Gastrocnemius medialis (tissue), 4 donors: ENCODE results near the gene FOXO6. TPM values are rescaled to one million over a fixed set of nuclear protein-coding genes. Genes with fewer than 3 reads are reported as not detected.

Source experiments
- ATAC-seq, 2 donors: fragments of 150-250 bp; one replicate each; pipeline ENCODE4 v1.9.1; 2016
- DNase-seq, 2 donors: peaks; one replicate each; pipeline ENCODE4 v3.0.0-alpha.2; 2019
- H3K27ac ChIP-seq, 4 donors: fragments of 200-600 bp; sonication (generic); 1 replicate in 1 of 4; 2 replicates in 3 of 4; pipeline ENCODE4 v1.5.1; 2016 to 2018; ENCODE audit warnings: mild to moderate bottlenecking in 2 of 4, moderate library complexity in 1 of 4
- H3K27me3 ChIP-seq, 3 donors: fragments of 200-600 bp; sonication (generic) in 2 of 3; 1 replicate in 1 of 3; 2 replicates in 2 of 3; pipeline versions ENCODE4 v1.5.1 to v1.6.0; 2016 to 2019; ENCODE audit warnings: mild to moderate bottlenecking in 1 of 3, moderate library complexity in 1 of 3
- H3K36me3 ChIP-seq, 2 donors: fragments of 200-600 bp; sonication (generic) in 1 of 2; one replicate each; pipeline ENCODE4 v1.5.1; 2017 to 2018
- H3K4me1 ChIP-seq, 2 donors: fragments of 200-600 bp; sonication (generic) in 1 of 2; one replicate each; pipeline ENCODE4 v1.5.1; 2016 to 2017; ENCODE audit warnings: mild to moderate bottlenecking in 2 of 2
- H3K4me3 ChIP-seq, 4 donors: fragments of 200-600 bp; sonication (generic) in 3 of 4; 1 replicate in 1 of 4; 2 replicates in 3 of 4; pipeline ENCODE4 v1.5.1; 2016 to 2019; ENCODE audit warnings: mild to moderate bottlenecking in 2 of 4
- H3K9me3 ChIP-seq, 3 donors: fragments of 200-600 bp; sonication (generic) in 2 of 3; 1 replicate in 1 of 3; 2 replicates in 2 of 3; pipeline ENCODE4 v1.5.1; 2016 to 2019
- CTCF ChIP-seq, 5 experiments: fragments of 450-650 bp in 3 of 5; fragments of 200-600 bp in 2 of 5; sonication (generic) in 2 of 5; IDR thresholded peaks in 4 of 5; conservative IDR thresholded peaks in 1 of 5; 1 replicate in 4 of 5; 2 replicates in 1 of 5; pipeline ENCODE4 v1.5.1; 2016 to 2019; ENCODE audit warnings: antibody characterized with exemption in 5 of 5, mild to moderate bottlenecking in 3 of 5, moderate library complexity in 3 of 5
- POLR2A ChIP-seq, 2 donors: fragments of 450-650 bp; IDR thresholded peaks; one replicate each; pipeline ENCODE4 v1.6.1; 2017; ENCODE audit warnings: antibody characterized with exemption in 2 of 2, mild to moderate bottlenecking in 2 of 2, moderate library complexity in 2 of 2
- in situ Hi-C, 4 donors: fragments of 200-750 bp; cut with MboI; loops; one replicate each; pipeline versions ENCODE4 v1.15.0 to v1.8.0; 2017; ENCODE audit warnings: low sequenced_read_pairs in 4 of 4
- intact Hi-C: fragments of 100-400 bp; cut with DNase I; formaldehyde crosslinking; loops from one replicate; pipeline ENCODE4 v1.15.1; 2023; ENCODE audit warnings: low total_unique reads
- total RNA-seq, 4 donors: library from RNA; depleted of rRNA; stranded (reverse); fragments of >200 nt; gene quantifications; one replicate each; pipeline versions ENCODE4 v1.1.0 to v1.2.3, GENCODE V29; 2016

The FOXO6 gene
- total RNA-seq, 4 donors from 2014 or later, result 0.20 to 3.9 (median 0.94) TPM

GRCh38 chr1:41364442-41365319, 3.4 kb downstream of the FOXO6 start:
- DNase-seq (no peak), ATAC-seq (no peak)
- H3K4me1 ChIP-seq, result peaks cover 17 to 34% of the 10 kb centered on the region in 2 donors
- intact Hi-C loops, result no loop called here
- TF ChIP-seq POLR2A (IDR thresholded peaks at IDR 0.05) (no peak), CTCF (IDR thresholded peaks at IDR 0.05 in 4 of 5, conservative IDR thresholded peaks at IDR 0.05 in 1 of 5) (no peak)
- H3K36me3 ChIP-seq, result no peaks in the 10 kb centered on the region
- peak overlapping the region in 2 of 4 donors; percentile 45 to 59 for H3K27ac ChIP-seq
- no peaks in the 10 kb centered on the region for H3K9me3 ChIP-seq
- no peaks in the 10 kb centered on the region for H3K27me3 ChIP-seq
- H3K4me3 ChIP-seq, result no peak overlapping the region
- in situ Hi-C loops, result loop anchor here in 3 of 4 donors (5.0 to 10.0 kb wide), 2 partner anchors 48 to 50 kb away; no protein-coding TSS in a partner anchor

- Histone ChIP-seq H3K27me3 (no peaks in the 10 kb centered on the region), H3K36me3 (no peaks in the 10 kb centered on the region), H3K4me1 (peaks cover 17 to 29% of the 10 kb centered on the region in 2 donors), H3K9me3 (no peaks in the 10 kb centered on the region), H3K27ac (peak overlapping the region in 2 of 4 donors; percentile 59 to 64), H3K4me3 (no peak overlapping the region)
- ATAC-seq, result no peak
- no peak for TF ChIP-seq POLR2A (IDR thresholded peaks at IDR 0.05)
- TF ChIP-seq CTCF (IDR thresholded peaks at IDR 0.05 in 4 of 5, conservative IDR thresholded peaks at IDR 0.05 in 1 of 5), result no peak
- intact Hi-C loops, result no loop called here
- no peak for DNase-seq
- in situ Hi-C loops, result loop anchor here in 3 of 4 donors (5.0 to 10.0 kb wide), 2 partner anchors 47 to 50 kb away; no protein-coding TSS in a partner anchor
Observed at GRCh38 chr1:41365320-41365633, 4.0 kb downstream of the FOXO6 start.

GRCh38 chr1:41365772-41366454, 4.7 kb downstream of the FOXO6 start:
- intact Hi-C loops, result loop anchor here (2.0 kb wide), 1 partner anchor 67 kb away; no protein-coding TSS in a partner anchor
- H3K27me3 ChIP-seq, result no peaks in the 10 kb centered on the region
- TF ChIP-seq POLR2A (IDR thresholded peaks at IDR 0.05), result no peak
- TF ChIP-seq CTCF (IDR thresholded peaks at IDR 0.05 in 4 of 5, conservative IDR thresholded peaks at IDR 0.05 in 1 of 5), result no peak
- H3K4me3 ChIP-seq, result peak overlapping the region; percentile 47 to 62 (median 58)
- in situ Hi-C loops, result loop anchor here in 3 of 4 donors (5.0 to 10.0 kb wide), 2 partner anchors 46 to 49 kb away; no protein-coding TSS in a partner anchor
- no peaks in the 10 kb centered on the region for H3K36me3 ChIP-seq
- no peak for ATAC-seq
- no peaks in the 10 kb centered on the region for H3K9me3 ChIP-seq
- peak overlapping the region; percentile 36 to 64 (median 50) for H3K27ac ChIP-seq
- no peak for DNase-seq
- H3K4me1 ChIP-seq, result peaks cover 18 to 29% of the 10 kb centered on the region in 2 donors

- intact Hi-C loops, result loop anchor here (2.0 kb wide), 1 partner anchor 66 kb away; no protein-coding TSS in a partner anchor
- TF ChIP-seq CTCF (IDR thresholded peaks at IDR 0.05 in 4 of 5, conservative IDR thresholded peaks at IDR 0.05 in 1 of 5) (no peak), POLR2A (IDR thresholded peaks at IDR 0.05) (no peak)
- peak overlapping the region; percentile 47 to 62 (median 58) for H3K4me3 ChIP-seq
- H3K27ac ChIP-seq, result peak overlapping the region; percentile 36 to 64 (median 50)
- no peaks in the 10 kb centered on the region for H3K9me3 ChIP-seq
- in situ Hi-C loops, result loop anchor here in 3 of 4 donors (5.0 to 10.0 kb wide), 2 partner anchors 46 to 48 kb away; no protein-coding TSS in a partner anchor
- H3K36me3 ChIP-seq, result no peaks in the 10 kb centered on the region
- H3K27me3 ChIP-seq, result no peaks in the 10 kb centered on the region
- no peak for ATAC-seq
- H3K4me1 ChIP-seq, result peaks cover 23 to 37% of the 10 kb centered on the region in 2 donors
- DNase-seq, result no peak
Observed at GRCh38 chr1:41366455-41367287, 5.4 kb downstream of the FOXO6 start.
